Measurements from ENCODE around the gene PEX14.
"Not testable (repeated sequence)": the region's sequence is repeated elsewhere in the genome, so short reads cannot be mapped to it uniquely, and the experiment has no call there.

The PEX14 gene

GRCh38 chr1:10450156-10450814, 24.5 kb upstream of the PEX14 start:
- peak in 1 of 58 donors; percentile 9 for DNase-seq

- peak in 1 of 58 donors; percentile 19 for DNase-seq
These were observed 23.9 kb upstream of the PEX14 start for GRCh38 chr1:10450836-10451235.

GRCh38 chr1:10451287-10451686, 23.5 kb upstream of the PEX14 start:
- DNase-seq, result peak in 3 of 58 donors; percentile 4 to 20 (median 9)

- DNase-seq, result no peak
These were observed 18.7 kb upstream of the PEX14 start for GRCh38 chr1:10456048-10456447.

- DNase-seq, result no peak
These were observed 18.1 kb upstream of the PEX14 start for GRCh38 chr1:10456661-10457060.

GRCh38 chr1:10457462-10457861, 17.3 kb upstream of the PEX14 start:
- not testable (repeated sequence) for DNase-seq

GRCh38 chr1:10457875-10458274, 16.9 kb upstream of the PEX14 start:
- no peak for DNase-seq

- DNase-seq, result no peak
These were observed 15.6 kb upstream of the PEX14 start for GRCh38 chr1:10459184-10459583.

GRCh38 chr1:10467078-10467477, 7.7 kb upstream of the PEX14 start:
- DNase-seq, result no peak

GRCh38 chr1:10470043-10470442, 4.7 kb upstream of the PEX14 start:
- DNase-seq, result no peak

GRCh38 chr1:10471411-10472219, 3.1 kb upstream of the PEX14 start:
- DNase-seq, result peak in 1 of 58 donors; percentile 54

- DNase-seq, result peak; percentile 15 to 97 (median 90)
These were observed 2.3 kb upstream of the PEX14 start, which contains the start of gene DFFA for GRCh38 chr1:10472220-10473144. Gene DFFA, minus strand, starts transcription at chr1:10472529. Its CDS starts 71 bp downstream, at chr1:10472458.

GRCh38 chr1:10473145-10473765, 1.5 kb upstream of the PEX14 start:
- DNase-seq, result no peak

GRCh38 chr1:10474309-10474612, 489 bp upstream of the PEX14 start:
- DNase-seq, result not testable (repeated sequence)

GRCh38 chr1:10475510-10475909, 760 bp downstream of the PEX14 start:
- peak in 2 of 58 donors; percentile 38 to 46 for DNase-seq

GRCh38 chr1:10479296-10479695, 4.5 kb downstream of the PEX14 start:
- no peak for DNase-seq

GRCh38 chr1:10480614-10481013, 5.9 kb downstream of the PEX14 start:
- DNase-seq, result no peak

GRCh38 chr1:10484521-10484920, 9.8 kb downstream of the PEX14 start:
- DNase-seq, result no peak

GRCh38 chr1:10489291-10490055, 14.7 kb downstream of the PEX14 start:
- DNase-seq, result no peak

GRCh38 chr1:10490286-10490970, 15.7 kb downstream of the PEX14 start:
- DNase-seq, result peak in 1 of 58 donors; percentile 3

Data from anterior cingulate cortex (tissue), 58 donors.